ENCODE measurements around the gene FLCN.
"Not testable (repeated sequence)": the region's sequence is repeated elsewhere in the genome, so short reads cannot be mapped to it uniquely, and the experiment has no call there.

Gene FLCN

GRCh38 chr17:17191346-17191792, 45.6 kb downstream of the FLCN start:
- peak overlapping the region in 2 of 21 experiments; percentile 3 to 24 for H3K27ac ChIP-seq
- H3K4me3 ChIP-seq, result no peak overlapping the region

GRCh38 chr17:17190188-17190587, 46.8 kb downstream of the FLCN start:
- H3K4me3 ChIP-seq, result no peak overlapping the region

GRCh38 chr17:17189559-17189958, 47.4 kb downstream of the FLCN start:
- no peak overlapping the region for H3K27ac ChIP-seq

More at GRCh38 chr17:17190188-17190587, 46.8 kb downstream of the FLCN start:
- H3K27ac ChIP-seq, result peak overlapping the region in 1 of 21 experiments; percentile 3

GRCh38 chr17:17188586-17188985, 48.4 kb downstream of the FLCN start:
- no peak overlapping the region for H3K4me3 ChIP-seq
- H3K27ac ChIP-seq, result no peak overlapping the region

More at GRCh38 chr17:17189559-17189958, 47.4 kb downstream of the FLCN start:
- H3K4me3 ChIP-seq, result no peak overlapping the region

GRCh38 chr17:17186551-17187505, 50.1 kb downstream of the FLCN start:
- H3K4me3 ChIP-seq, result no peak overlapping the region
- H3K27ac ChIP-seq, result peak overlapping the region in 4 of 21 experiments; percentile 28 to 45 (median 34)

- peak overlapping the region in 3 of 21 experiments; percentile 33 to 54 (median 45) for H3K27ac ChIP-seq
- no peak overlapping the region for H3K4me3 ChIP-seq
Measured at GRCh38 chr17:17186051-17186450, 50.9 kb downstream of the FLCN start.

GRCh38 chr17:17184985-17185757, 51.8 kb downstream of the FLCN start:
- H3K4me3 ChIP-seq, result not testable (repeated sequence)
- H3K27ac ChIP-seq, result peak overlapping the region in 6 of 21 experiments; percentile 2 to 54 (median 25)

GRCh38 chr17:17183744-17184143, 53.2 kb downstream of the FLCN start:
- Histone ChIP-seq H3K4me3 (no peak overlapping the region), H3K27ac (peak overlapping the region in 4 of 21 experiments; percentile 23 to 62 (median 46))

- Histone ChIP-seq H3K4me3 (no peak overlapping the region), H3K27ac (peak overlapping the region in 11 of 21 experiments; percentile 12 to 94 (median 57))
Measured at GRCh38 chr17:17182598-17183136, 54.3 kb downstream of the FLCN start.

- Histone ChIP-seq H3K4me3 (no peak overlapping the region), H3K27ac (peak overlapping the region in 11 of 21 experiments; percentile 3 to 94 (median 65))
Measured at GRCh38 chr17:17181666-17182597, 55.0 kb downstream of the FLCN start.

GRCh38 chr17:17180741-17181525, 56.0 kb downstream of the FLCN start:
- H3K27ac ChIP-seq, result peak overlapping the region in 12 of 21 experiments; percentile 3 to 94 (median 58)
- H3K4me3 ChIP-seq, result no peak overlapping the region

GRCh38 chr17:17180141-17180603, 56.8 kb downstream of the FLCN start:
- H3K27ac ChIP-seq, result peak overlapping the region in 19 of 21 experiments; percentile 3 to 94 (median 52)
- H3K4me3 ChIP-seq, result no peak overlapping the region

GRCh38 chr17:17179371-17179827, 57.6 kb downstream of the FLCN start:
- Histone ChIP-seq H3K27ac (peak overlapping the region in 18 of 21 experiments; percentile 3 to 94 (median 53)), H3K4me3 (no peak overlapping the region)

- H3K4me3 ChIP-seq, result no peak overlapping the region
- peak overlapping the region in 7 of 21 experiments; percentile 1 to 94 (median 30) for H3K27ac ChIP-seq
Measured at GRCh38 chr17:17177176-17177575, 59.8 kb downstream of the FLCN start.

- Histone ChIP-seq H3K27ac (peak overlapping the region in 9 of 21 experiments; percentile 2 to 94 (median 17)), H3K4me3 (no peak overlapping the region)
Measured at GRCh38 chr17:17176341-17176740, 60.6 kb downstream of the FLCN start.

- Histone ChIP-seq H3K27ac (peak overlapping the region in 9 of 21 experiments; percentile 2 to 94 (median 20)), H3K4me3 (no peak overlapping the region)
Measured at GRCh38 chr17:17175917-17176316, 61.1 kb downstream of the FLCN start.

- H3K4me3 ChIP-seq, result no peak overlapping the region
- peak overlapping the region in 6 of 21 experiments; percentile 4 to 94 (median 33) for H3K27ac ChIP-seq
Measured at GRCh38 chr17:17175340-17175739, 61.6 kb downstream of the FLCN start.

- H3K27ac ChIP-seq, result peak overlapping the region in 1 of 21 experiments; percentile 35
- no peak overlapping the region for H3K4me3 ChIP-seq
Measured at GRCh38 chr17:17173921-17174320, 63.0 kb downstream of the FLCN start.
